Karpas-422 (cell line): ENCODE data around the gene CFAP100. TPM values are rescaled to one million over a fixed set of nuclear protein-coding genes. Genes with fewer than 3 reads are reported as not detected.

Experiments used
- DNase-seq: peaks from one replicate; pipeline ENCODE4 v3.0.0-alpha.2; 2015
- H2AFZ ChIP-seq: fragments of 200-600 bp; sonication (generic); 2 replicates; pipeline ENCODE4 v1.6.1; 2014; ENCODE audit warnings: antibody characterized with exemption, low read length, mixed read lengths
- H3K27ac ChIP-seq: fragments of 200-600 bp; sonication (generic); 2 replicates; pipeline ENCODE4 v1.5.1; 2014; ENCODE audit warnings: mild to moderate bottlenecking, low read length, moderate library complexity
- H3K27me3 ChIP-seq: fragments of 200-600 bp; sonication (generic); 2 replicates; pipeline ENCODE4 v1.6.1; 2014; ENCODE audit warnings: low read length, mixed read lengths
- H3K36me3 ChIP-seq: fragments of 200-600 bp; sonication (generic); 2 replicates; pipeline ENCODE4 v1.6.1; 2014; ENCODE audit warnings: low read length, mixed read lengths; ENCODE audit not compliant: insufficient read depth
- H3K4me1 ChIP-seq: fragments of 200-600 bp; sonication (generic); 2 replicates; pipeline ENCODE4 v1.6.1; 2014; ENCODE audit warnings: mild to moderate bottlenecking, low read length, mixed read lengths
- H3K4me2 ChIP-seq: fragments of 200-600 bp; sonication (generic); 2 replicates; pipeline ENCODE4 v1.6.1; 2014; ENCODE audit warnings: low read length, low read depth, mild to moderate bottlenecking; ENCODE audit not compliant: poor library complexity, severe bottlenecking
- H3K4me3 ChIP-seq: fragments of 200-600 bp; sonication (generic); 2 replicates; pipeline ENCODE4 v1.5.1; 2014; ENCODE audit warnings: mild to moderate bottlenecking, antibody characterized with exemption, low read length, mixed read lengths
- H3K79me2 ChIP-seq: fragments of 200-600 bp; sonication (generic); 2 replicates; pipeline ENCODE4 v1.6.1; 2014; ENCODE audit warnings: mild to moderate bottlenecking, low read length, mixed read lengths
- H3K9ac ChIP-seq: fragments of 200-600 bp; sonication (generic); 2 replicates; pipeline ENCODE4 v1.6.0; 2014; ENCODE audit warnings: low read length
- H3K9me2 ChIP-seq: fragments of 200-600 bp; sonication (generic), shearing (Covaris generic); replicated peaks from 2 replicates; pipeline ENCODE4 v1.6.0; 2014; ENCODE audit warnings: mild to moderate bottlenecking, low read length, moderate library complexity; ENCODE audit not compliant: insufficient read depth
- H3K9me3 ChIP-seq: fragments of 300-700, 200-600 bp; sonication (generic); 2 replicates; pipeline ENCODE4 v1.6.1; 2014; ENCODE audit warnings: low read length, mixed read lengths
- H4K20me1 ChIP-seq: fragments of 200-600 bp; sonication (generic); 2 replicates; pipeline ENCODE4 v1.6.1; 2014; ENCODE audit warnings: mild to moderate bottlenecking, antibody characterized with exemption, low read length, low read depth; ENCODE audit not compliant: insufficient read depth
- total RNA-seq: library from RNA; depleted of rRNA; stranded (reverse); fragments of >200 nt; shearing (Covaris generic); gene quantifications from 2 replicates; pipeline ENCODE4 v1.2.3, GENCODE V29; 2014; ENCODE audit warnings: low replicate concordance

The CFAP100 gene
- total RNA-seq, 1 experiment from 2014 or later, result not detected

DNA sequence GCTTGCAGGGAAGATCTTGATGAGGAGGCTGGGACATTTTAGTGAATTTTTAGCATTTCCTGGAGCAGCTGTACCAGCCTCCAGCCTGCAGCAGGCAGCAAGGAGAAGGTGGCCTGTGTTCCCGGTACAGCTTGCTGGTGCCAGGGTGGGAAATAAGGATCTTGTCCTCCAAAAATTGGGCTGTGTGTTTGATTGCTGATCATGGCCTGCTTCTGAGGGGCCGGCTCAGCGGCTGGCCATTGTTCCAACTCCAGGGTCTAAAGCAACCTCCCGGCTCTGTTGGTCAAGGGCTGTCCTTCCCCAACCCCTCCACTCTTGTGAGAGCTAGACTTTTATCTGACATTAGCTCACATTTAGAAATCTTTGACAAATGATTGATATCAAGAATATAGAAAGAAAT is 5.0 kb downstream of the CFAP100 start:
- Histone ChIP-seq H3K27me3 (no peaks in the 10 kb centered on the region), H3K9me3 (no peaks in the 10 kb centered on the region), H4K20me1 (no peaks in the 10 kb centered on the region), H2AFZ (no peak overlapping the region), H3K4me1 (no peaks in the 10 kb centered on the region), H3K36me3 (no peaks in the 10 kb centered on the region), H3K79me2 (no peaks in the 10 kb centered on the region), H3K27ac (no peak overlapping the region), H3K4me3 (no peak overlapping the region), H3K9me2 (no peaks in the 10 kb centered on the region), H3K4me2 (no peak overlapping the region), H3K9ac (no peak overlapping the region)
- DNase-seq, result no peak

DNA sequence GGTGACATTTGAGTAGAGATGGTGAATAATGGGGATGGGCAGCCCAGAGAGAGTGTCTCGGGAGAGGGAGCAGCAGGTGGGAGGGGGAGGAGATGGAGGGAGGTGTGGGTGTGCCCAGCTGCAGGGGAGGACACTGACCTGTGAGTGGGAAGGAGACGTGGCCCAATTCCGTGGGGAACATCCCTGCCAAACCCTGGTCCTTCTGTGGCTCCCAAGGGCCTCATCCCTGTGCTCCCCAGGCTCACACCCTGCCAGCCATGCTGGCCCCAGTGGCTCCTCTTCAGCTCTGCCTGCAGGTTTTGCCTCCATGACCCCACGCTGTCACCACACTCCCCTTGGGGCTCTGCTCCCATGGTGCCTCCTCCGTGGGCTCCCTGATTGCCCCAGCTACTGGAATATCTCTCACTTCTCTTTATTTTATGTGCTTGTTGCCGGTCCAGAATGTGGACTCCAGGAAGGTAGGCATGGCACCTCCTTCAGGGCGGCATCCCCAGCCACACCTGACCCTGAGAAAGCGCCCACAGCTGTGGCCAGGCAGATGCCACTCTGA is 7.0 kb downstream of the CFAP100 start:
- Histone ChIP-seq H3K9me2 (no peaks in the 10 kb centered on the region), H3K79me2 (no peaks in the 10 kb centered on the region), H3K9ac (no peak overlapping the region), H3K36me3 (no peaks in the 10 kb centered on the region), H3K4me3 (no peak overlapping the region), H3K4me1 (no peaks in the 10 kb centered on the region), H2AFZ (no peak overlapping the region), H3K4me2 (no peak overlapping the region), H3K27me3 (no peaks in the 10 kb centered on the region), H4K20me1 (no peaks in the 10 kb centered on the region), H3K9me3 (no peaks in the 10 kb centered on the region), H3K27ac (no peak overlapping the region)
- no peak for DNase-seq

DNA sequence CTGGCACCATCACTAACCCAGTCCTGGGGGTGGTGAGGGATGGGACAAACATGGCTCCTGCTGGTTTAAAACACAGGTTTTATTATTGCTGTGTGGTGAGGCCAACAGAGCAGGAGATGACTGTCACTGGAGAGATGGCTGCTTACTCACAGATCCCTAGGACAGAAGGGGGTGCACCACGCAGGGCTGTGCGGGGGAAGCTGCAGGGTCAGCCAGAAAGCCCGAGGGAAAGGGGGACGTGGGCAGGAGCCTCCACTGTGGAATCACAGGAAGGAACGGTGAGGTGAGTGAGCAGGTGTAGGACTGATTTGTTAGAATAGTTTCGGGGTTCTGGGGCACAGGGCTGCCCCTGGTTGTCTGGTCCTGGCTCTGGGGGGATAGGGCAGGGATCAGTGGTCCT is 7.5 kb downstream of the CFAP100 start:
- no peaks in the 10 kb centered on the region for H3K36me3 ChIP-seq
- no peaks in the 10 kb centered on the region for H3K79me2 ChIP-seq
- no peak overlapping the region for H3K4me2 ChIP-seq
- DNase-seq, result no peak
- no peaks in the 10 kb centered on the region for H4K20me1 ChIP-seq
- no peaks in the 10 kb centered on the region for H3K4me1 ChIP-seq
- H2AFZ ChIP-seq, result no peak overlapping the region
- H3K4me3 ChIP-seq, result no peak overlapping the region
- H3K9ac ChIP-seq, result no peak overlapping the region
- H3K9me2 ChIP-seq, result no peaks in the 10 kb centered on the region
- H3K27me3 ChIP-seq, result no peaks in the 10 kb centered on the region
- no peaks in the 10 kb centered on the region for H3K9me3 ChIP-seq
- H3K27ac ChIP-seq, result no peak overlapping the region

DNA sequence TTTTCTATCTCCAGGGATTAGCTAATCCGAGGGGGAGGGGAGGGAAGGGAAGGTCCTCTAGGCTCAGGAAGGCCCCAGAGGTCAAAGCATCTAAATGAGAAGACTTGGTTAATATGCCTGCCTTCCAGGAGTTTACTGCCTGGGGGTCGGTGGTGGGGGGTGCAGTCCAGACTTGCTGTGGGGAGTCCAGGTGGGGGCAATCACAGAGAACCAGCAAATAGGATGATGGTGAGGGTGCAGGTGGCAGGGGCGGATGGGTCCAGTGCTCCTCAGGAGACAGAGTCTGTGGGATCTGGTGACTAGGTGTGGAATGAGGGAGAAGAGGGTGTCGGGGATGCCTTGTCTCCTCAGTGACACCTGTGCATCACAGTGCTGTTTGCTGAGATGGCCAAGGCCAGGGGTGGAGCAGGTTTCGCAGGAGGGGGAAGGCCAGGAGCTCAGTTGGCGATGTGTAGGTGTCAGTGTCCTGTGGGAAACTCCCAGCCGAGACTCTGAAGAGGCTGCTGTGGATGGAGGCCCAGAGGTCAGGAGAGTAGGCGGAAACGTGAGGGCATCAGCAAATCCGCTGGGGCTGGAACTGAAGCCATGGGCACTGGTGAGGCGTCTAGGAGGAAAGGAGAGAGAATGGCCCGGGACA is 8.1 kb downstream of the CFAP100 start:
- H2AFZ ChIP-seq, result no peak overlapping the region
- H3K4me1 ChIP-seq, result no peaks in the 10 kb centered on the region
- no peak overlapping the region for H3K4me3 ChIP-seq
- no peak for DNase-seq
- H3K36me3 ChIP-seq, result no peaks in the 10 kb centered on the region
- H3K79me2 ChIP-seq, result no peaks in the 10 kb centered on the region
- H3K9ac ChIP-seq, result no peak overlapping the region
- H3K9me3 ChIP-seq, result no peaks in the 10 kb centered on the region
- H3K27ac ChIP-seq, result no peak overlapping the region
- no peak overlapping the region for H3K4me2 ChIP-seq
- no peaks in the 10 kb centered on the region for H3K9me2 ChIP-seq
- H4K20me1 ChIP-seq, result no peaks in the 10 kb centered on the region
- no peaks in the 10 kb centered on the region for H3K27me3 ChIP-seq

DNA sequence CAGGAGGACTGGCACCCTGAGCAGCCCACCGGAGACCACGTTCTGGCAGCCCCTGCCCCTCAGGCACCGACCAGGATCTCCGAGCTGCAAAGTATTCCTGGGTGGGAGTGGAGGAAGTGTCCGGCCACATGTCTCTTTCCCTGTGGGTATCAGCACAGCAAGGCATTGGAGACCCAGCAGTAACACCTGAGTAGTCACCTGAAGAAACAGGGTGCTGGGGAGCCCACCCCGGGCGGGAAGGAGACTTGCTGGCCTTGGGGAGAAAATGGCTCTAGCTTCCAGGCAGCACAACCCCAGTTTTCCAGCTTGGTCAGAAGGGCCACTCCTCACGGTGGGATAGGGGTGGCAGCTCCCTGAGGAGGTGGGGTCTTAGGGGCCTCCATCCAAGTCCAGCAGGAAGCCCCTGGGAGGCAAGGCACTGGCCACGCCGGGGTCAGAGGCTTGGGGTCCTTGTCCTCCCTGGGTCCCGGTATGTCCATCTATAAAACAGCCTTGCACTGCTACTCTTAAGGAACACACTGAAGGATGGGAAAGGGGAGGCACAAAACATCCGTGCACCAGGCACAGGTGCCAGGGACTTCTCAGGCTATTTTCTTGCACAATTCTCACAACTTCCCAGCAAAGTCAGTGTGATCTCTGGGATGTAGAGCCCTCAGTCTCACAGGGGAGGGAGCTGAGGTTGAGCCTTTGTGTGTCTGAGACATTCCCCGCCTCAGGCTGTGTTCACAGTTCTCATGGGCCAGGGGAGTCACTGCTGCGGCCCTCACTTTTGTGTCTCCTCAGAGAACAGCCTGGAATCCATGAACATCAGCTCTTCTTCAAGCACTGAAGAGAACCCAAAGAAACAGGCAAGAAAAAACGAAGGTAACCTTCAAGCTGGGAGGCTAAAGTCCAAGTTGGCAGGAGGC is 11.9 kb downstream of the CFAP100 start:
- Histone ChIP-seq H3K9me2 (no peaks in the 10 kb centered on the region), H3K9me3 (no peaks in the 10 kb centered on the region), H3K79me2 (no peaks in the 10 kb centered on the region), H3K9ac (no peak overlapping the region), H3K36me3 (no peaks in the 10 kb centered on the region), H4K20me1 (no peaks in the 10 kb centered on the region), H2AFZ (no peak overlapping the region), H3K4me2 (no peak overlapping the region), H3K4me1 (no peaks in the 10 kb centered on the region), H3K27ac (no peak overlapping the region), H3K4me3 (no peak overlapping the region), H3K27me3 (no peaks in the 10 kb centered on the region)
- DNase-seq, result no peak

DNA sequence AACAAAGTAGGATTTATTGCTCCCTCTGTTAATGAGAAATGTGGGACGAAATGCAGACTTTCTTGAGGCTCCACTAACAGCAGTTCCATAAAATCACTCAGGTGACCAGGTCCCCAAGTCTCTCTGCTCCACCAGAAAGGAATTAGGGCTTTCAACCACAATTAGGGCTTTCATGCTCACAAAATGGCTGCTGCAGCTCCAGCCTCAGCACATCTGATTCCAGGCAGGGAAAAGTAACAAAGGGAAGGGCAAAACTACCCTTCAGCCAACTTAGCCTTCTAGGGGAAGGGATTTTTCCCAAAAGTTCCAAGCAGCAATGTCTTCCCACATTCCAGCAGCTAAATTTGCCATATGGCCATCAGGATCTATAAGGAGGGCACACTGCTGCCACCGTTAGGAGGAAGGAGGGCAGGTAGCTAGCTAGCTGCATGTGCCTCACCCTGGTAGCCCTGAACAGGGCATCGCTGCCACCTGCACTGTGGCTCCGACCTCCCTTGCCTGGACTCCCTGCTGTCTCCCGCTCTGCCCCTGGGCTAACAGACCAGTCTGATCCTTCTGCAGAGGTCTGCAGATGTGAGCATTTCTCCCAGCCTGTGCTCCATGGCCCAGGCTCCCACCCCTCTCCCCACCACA is 12.8 kb downstream of the CFAP100 start:
- Histone ChIP-seq H3K79me2 (no peaks in the 10 kb centered on the region), H3K27me3 (no peaks in the 10 kb centered on the region), H3K27ac (no peak overlapping the region), H3K4me1 (no peaks in the 10 kb centered on the region), H3K4me3 (no peak overlapping the region), H2AFZ (no peak overlapping the region), H3K9me3 (no peaks in the 10 kb centered on the region), H3K4me2 (no peak overlapping the region), H4K20me1 (no peaks in the 10 kb centered on the region), H3K9ac (no peak overlapping the region), H3K9me2 (no peaks in the 10 kb centered on the region), H3K36me3 (no peaks in the 10 kb centered on the region)
- DNase-seq, result no peak

DNA sequence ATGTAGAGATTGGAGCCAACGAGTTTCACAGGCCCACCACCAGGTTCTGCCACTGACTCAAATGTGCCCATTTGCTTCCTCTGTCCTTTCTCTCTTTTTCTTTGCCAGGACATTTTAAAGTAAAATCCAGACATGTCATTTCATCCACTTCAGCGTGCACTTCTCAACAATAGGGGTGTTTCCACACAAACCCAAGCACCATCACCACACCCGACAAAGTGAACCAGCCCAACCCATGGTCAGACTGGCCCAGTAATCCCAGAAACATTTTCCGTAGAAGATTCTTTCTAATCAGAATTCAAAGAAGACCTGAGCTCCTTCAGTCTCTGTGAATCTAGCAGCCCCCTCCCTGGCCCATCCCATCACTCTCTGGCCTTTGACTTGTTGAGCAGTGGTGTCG is 13.4 kb downstream of the CFAP100 start:
- no peaks in the 10 kb centered on the region for H3K9me2 ChIP-seq

More for the DNA sequence above, 13.4 kb downstream of the CFAP100 start:
- H3K4me2 ChIP-seq, result no peak overlapping the region
- H3K79me2 ChIP-seq, result no peaks in the 10 kb centered on the region
- H3K27ac ChIP-seq, result no peak overlapping the region
- no peak for DNase-seq
- no peaks in the 10 kb centered on the region for H3K4me1 ChIP-seq
- no peak overlapping the region for H3K4me3 ChIP-seq
- H3K27me3 ChIP-seq, result no peaks in the 10 kb centered on the region
- H4K20me1 ChIP-seq, result no peaks in the 10 kb centered on the region
- H2AFZ ChIP-seq, result no peak overlapping the region
- no peaks in the 10 kb centered on the region for H3K9me3 ChIP-seq
- no peaks in the 10 kb centered on the region for H3K36me3 ChIP-seq
- no peak overlapping the region for H3K9ac ChIP-seq
